ENCODE results near the gene ASH1L.
"Not testable (repeated sequence)": the region's sequence is repeated elsewhere in the genome, so short reads cannot be mapped to it uniquely, and the experiment has no call there.

Gene ASH1L

DNA sequence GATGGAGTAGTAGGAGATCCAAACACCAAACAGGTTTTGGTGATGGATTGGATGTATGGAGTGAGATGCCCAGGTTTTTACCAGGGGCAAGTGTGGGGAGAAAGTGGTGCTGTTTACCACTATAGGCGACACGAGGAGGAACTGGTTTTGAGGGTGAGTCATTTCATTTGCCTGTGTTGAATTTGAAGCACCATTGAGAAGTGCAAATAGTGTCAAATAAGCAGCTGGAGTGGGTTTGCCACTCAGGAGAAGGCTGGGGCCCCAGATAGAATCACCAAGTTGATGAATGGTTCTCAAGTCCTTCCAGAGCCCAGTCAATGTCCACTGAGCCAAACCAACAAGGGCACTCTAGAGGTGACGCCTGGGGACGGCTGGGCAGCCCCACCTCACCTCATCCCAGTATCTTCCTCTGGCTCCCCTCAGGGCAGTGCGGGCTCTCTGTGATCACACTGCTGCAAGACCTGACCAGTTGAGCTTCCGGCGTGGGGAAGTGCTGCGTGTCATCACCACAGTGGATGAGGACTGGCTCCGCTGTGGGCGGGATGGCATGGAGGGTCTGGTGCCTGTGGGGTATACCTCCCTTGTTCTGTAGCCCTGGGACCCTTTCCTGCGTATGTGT is 232.5 kb downstream of the ASH1L start:
- DNase-seq (ENCODE audit: low read depth in 2 of 2): no peak

DNA sequence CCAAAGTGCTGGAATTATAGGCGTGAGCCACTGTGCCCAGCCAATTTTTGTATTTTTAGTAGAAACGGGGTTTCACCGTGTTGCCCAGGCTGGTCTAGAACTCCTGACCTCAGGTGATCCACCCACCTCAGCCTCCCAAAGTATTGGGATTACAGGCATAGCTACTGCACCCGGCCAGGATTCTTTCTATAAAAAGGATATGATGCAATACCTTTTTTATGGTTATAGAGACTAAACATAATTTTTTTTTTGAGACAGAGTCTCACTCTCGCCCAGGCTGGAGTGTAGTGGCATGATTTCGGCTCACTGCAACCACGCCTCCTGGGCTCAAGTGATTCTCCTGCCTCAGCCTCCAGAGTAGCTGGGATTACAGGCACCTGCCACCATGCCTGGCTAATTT is 233.7 kb downstream of the ASH1L start:
- not testable (repeated sequence) for DNase-seq (ENCODE audit: low read depth in 2 of 2)

DNA sequence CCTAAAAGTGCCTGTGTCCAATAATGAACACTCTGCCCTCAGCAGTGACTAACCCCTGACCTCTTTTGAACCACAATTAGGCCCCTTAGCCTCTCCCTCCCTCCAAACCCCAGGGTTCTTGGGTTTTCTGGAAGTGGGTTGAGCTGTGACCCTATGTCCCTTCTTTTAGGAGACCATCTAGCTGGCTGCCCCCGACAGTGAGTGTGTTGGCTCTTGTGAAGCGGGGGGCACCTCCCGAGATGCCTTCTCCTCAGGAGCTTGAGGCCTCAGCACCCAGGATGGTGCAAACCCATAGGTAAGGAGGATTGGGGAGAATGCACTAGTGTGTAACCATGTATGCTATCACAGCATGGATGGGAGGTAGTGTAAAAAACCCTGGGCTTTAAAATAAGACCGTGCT is 234.6 kb downstream of the ASH1L start:
- DNase-seq (ENCODE audit: low read depth in 2 of 2): no peak

DNA sequence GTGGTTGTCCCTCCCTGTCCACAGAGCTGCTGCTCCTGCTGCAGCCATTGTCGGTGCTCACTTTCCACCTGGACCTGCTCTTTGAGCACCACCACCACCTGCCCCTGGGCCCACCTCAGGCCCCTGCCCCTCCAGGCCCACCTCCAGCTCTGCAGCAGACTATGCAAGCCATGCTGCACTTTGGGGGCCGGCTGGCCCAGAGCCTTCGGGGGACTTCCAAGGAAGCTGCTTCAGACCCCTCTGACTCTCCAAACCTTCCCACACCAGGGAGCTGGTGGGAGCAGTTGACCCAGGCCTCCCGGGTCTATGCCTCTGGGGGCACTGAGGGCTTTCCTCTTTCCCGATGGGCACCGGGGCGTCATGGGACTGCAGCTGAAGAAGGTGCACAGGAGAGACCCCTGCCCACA is 236.0 kb downstream of the ASH1L start:
- DNase-seq (ENCODE audit: low read depth in 2 of 2): no peak

DNA sequence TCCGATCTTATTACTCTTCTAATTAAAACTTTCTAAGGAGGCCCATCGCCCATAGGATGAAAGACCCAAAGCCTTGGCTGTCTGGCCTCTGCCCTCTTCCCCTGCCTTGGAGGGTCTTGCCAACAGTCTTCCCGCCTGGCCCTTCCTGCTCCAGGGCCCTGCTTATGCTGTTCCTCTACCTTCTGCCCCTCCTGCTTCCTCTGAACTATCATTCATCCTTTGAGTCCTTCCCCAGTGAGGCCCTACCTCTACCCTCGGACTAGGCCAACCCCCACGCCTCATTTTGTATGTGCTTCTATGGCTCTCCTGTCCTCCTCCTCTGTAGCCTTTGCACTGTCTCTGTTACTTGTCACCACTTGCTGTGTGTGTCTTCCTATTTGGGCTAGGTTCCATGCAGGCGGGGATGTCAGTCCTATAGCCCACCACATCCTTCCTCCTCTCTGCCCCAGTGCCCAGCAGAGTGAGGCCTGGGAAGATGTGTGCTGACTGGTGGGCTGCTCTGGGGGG is 236.5 kb downstream of the ASH1L start:
- no peak for DNase-seq (ENCODE audit: low read depth in 2 of 2)

DNA sequence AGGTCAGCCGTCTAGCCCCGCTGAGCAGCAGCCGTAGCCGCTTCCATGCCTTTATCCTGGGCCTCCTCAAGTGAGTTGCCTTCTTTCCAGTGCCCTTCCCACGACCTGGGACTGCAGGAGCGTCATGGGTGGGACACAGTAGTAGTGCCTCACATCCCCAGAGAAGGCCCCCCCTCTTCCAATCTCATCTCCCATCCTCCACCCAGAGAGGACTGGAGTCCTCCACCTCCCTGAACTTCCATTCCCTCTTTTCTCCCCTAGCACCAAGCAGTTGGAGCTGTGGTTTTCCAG is 237.1 kb downstream of the ASH1L start:
- no peak for DNase-seq (ENCODE audit: low read depth in 2 of 2)

DNA sequence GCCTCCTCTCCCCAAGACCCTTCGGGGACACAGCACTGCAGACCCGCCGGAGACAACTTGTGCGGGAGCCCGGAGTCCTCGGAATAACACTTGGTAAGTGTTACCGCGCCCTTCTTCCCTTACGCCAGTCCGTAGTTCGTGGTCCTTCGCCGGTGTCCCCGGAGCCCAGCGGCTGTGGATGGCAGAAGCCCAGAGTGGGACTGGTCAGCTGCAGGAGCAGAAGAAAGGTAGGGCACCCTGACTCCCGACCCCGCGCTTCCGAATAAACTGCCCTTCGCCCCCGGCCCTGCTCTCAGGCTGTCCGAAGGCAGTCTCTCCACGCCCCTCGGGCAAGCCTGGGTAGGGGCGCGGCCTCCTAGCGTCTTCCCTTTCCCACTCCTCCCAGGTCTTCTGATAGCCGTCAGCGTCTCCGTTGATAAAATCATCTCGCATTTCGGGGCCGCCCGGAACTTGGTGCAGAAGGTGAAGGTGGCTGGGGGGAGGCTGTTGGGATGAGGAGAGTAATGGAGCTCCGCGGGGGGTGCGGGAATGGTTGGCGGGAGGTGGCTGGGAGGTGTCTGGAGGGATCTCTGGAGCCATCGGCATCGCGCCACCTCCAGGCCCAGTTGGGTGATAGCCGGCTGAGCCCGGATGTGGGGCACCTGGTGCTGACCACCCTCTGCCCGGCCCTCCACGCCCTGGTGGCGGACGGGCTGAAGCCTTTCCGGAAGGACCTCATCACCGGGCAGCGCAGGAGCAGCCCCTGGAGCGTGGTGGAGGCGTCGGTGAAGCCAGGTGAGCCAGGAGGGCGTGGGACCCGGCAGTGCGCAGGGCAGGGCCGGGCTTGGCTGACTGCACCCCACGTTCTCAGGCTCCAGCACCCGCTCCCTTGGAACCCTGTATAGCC is 237.6 kb downstream of the ASH1L start:
- DNase-seq (ENCODE audit: low read depth in 2 of 2): no peak

DNA sequence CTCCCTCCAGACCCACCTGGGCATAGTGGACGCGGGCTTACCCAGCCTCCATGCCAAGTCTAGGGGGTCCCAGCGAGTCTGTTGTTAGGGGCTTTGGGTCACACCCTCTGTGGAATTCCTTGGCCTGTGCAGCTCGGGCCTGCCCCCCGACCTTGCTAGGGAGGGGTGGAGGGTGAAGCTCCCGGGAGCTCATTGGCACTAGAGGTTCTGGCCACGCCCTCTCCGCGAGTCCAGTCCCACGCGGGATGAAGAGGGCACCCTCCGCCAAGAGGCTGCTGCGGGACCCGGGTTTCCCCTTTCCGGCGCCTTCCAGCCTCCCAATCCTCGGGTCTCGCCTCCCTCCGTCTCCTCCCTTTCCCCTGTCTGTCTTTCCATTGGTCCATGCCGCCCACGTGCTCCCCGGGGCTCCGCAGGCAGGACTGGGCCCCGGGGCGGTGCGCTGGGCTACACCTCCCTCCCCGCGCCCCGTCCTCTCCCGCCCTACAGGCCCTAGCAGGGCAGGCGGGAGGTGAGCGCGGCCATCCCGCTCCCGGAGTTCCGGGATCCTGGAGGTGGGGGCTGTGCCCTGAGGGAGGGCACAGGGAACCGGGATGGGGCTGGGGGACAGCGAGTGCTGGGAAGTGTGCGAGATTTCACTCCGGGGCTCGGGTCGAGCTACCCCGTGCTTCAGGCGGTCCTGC is 238.4 kb downstream of the ASH1L start:
- peak; percentile 90 to 94 for DNase-seq (ENCODE audit: low read depth in 2 of 2)

DNA sequence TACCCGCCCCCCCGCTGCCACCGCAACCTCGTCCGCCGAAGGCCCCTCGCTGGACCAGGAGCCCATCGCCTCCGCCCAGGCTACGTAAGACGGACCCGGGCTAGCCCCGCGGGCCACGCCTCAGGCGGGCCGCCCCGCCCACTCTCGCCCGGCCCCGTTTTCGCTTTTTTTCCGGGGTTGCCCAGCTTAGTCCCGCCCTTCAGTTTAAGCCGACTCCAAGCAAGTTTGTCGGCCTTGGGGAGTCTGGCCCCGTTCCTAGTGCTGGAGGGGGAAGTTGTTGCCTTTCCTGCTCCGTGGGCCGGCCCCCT is 238.9 kb downstream of the ASH1L start:
- DNase-seq (ENCODE audit: low read depth in 2 of 2): peak; percentile 65 to 77

DNA sequence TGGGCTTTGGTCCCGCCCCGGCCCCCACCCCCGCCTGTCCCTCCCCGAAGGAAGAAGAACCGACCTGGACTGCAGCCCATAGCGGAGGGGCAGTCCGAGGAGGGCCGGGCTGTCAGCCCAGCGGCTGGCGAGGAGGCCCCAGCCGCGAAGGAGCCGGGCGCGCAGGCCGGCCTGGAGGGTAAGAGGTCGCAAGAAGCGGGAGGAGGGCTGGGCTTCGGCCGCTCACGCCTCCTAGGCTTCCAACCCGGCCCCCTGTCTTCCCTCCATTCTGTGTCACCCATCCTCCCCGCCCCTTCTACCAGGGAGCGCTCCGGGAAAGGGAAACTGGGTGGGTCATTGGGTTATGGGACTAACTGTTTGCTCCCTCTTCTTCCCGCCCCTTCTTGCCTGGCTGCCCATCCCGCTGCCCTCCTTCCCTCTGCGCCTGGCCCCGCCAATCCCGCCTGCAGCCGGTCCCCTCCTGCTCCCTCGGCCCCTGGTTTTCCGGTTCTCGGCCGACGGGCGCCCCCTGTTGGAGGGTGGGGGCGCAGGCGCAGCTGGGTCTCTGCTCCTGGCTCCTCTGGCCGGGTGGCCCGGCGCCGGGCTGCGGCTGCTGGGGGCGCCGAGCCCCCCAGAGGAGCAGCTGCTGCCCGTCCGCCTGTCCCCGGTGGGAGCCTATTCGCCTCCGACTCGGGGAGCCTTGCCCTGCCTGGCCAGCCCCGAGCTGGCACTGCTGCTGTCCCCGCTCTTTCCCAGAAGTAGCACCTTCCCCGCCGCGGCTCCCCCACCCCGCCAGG is 239.5 kb downstream of the ASH1L start:
- DNase-seq (ENCODE audit: low read depth in 2 of 2): peak; percentile 69 to 88

DNA sequence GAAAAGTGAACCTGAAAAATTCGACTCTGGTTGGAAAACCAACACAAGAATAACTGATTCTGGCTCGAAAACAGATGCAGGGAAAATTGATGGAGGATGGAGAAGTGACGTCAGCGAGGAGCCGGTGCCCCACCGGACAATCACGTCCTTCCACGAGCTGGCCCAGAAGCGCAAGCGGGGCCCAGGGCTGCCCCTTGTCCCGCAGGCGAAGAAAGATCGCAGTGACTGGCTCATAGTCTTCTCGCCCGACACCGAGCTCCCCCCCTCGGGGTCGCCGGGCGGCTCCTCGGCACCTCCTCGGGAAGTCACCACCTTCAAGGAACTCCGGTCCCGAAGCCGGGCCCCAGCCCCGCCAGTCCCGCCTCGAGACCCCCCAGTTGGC is 240.0 kb downstream of the ASH1L start:
- no peak for DNase-seq (ENCODE audit: low read depth in 2 of 2)

DNA sequence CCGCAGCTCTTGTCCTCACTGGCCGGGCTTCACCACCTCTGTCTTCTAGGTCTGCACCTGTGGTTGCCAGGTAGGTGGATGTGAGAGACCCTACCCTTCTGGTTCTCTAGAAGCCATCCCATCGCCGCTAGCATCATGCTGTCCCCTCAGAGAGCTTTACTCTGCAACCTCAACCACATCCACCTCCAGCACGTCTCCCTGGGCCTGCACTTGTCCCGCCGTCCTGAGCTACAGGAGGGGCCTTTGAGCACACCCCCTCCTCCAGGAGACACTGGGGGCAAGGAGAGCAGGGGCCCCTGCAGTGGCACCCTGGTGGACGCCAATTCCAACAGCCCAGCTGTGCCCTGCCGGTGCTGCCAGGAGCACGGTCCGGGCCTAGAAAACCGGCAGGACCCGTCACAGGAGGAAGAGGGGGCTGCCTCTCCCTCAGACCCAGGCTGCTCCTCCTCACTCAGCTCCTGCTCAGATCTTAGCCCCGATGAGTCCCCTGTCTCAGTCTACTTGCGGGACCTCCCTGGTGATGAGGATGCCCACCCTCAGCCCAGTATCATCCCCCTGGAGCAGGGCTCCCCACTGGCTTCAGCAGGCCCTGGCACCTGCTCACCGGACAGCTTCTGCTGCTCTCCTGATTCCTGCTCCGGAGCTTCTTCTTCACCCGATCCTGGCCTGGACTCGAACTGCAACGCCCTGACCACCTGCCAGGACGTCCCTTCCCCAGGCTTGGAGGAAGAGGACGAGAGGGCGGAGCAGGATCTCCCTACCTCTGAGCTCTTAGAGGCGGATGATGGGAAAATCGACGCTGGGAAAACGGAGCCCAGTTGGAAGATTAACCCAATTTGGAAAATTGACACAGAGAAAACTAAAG is 240.7 kb downstream of the ASH1L start:
- no peak for DNase-seq (ENCODE audit: low read depth in 2 of 2)

DNA sequence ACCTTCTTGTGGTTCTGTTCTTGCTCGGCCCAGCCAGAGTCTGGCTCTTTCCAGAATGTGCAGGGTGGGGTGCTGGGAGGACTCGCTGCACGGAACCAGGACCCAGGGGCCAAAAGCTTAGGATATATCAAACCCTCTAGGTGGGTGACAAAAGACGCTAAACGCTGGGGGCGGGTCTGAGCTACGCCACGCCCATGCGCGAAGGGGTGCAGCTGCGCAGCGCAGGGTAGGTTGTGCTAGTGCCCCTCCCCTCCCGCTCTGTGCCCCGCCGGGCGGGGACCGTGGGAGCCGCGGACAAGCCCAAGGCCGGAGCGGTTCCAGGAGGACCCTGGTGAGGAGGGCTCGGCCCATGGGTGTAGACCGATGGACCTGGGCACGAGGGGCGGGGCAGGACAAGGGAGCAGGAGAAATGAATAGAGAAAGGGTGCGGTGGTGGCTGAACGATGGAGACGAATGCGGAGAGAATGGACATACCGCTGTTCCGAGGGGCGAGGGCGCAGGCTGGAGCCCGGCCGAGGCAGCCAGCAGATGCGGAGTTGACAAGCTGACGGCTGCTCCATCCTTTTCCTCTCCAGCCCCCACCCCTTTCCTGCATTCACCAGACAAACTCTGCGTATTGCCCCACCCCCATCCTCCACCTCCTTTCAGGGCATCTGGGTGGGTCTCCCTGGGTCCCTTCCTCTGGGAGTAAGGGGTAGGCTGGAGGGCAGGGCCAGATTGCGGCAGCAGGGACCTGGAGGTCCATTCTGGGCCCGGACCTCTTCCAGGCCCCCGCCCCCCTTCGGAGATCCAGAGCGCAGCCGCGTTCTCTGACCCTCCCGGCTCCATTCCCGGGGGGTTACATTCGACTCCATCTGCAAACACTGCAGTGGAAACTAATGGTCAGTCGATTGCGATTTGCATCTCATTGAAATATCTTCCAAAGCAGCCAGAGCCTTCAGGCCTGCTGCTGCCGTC is 241.7 kb downstream of the ASH1L start, which contains the start of gene RUSC1:
RUSC1 (plus strand) TSS at position 234 of the 957 bp plus-strand sequence. CDS start 880 bp downstream, outside the sequence.
- DNase-seq (ENCODE audit: low read depth in 2 of 2): peak; percentile 41 to 76

DNA sequence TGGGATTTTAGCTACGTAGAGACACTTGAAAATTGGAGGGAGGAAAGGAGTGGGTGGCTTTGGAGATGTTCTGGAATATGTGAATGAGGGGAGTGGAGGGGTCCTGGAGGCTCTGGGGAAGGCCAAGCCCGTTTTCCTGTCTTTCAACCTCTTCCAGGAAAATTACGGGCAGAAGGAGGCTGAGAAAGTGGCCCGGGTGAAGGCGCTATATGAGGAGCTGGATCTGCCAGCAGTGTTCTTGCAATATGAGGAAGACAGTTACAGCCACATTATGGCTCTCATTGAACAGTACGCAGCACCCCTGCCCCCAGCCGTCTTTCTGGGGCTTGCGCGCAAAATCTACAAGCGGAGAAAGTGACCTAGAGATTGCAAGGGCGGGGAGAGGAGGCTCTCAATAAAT is 242.4 kb downstream of the ASH1L start:
- no peak for DNase-seq (ENCODE audit: low read depth in 2 of 2)

DNA sequence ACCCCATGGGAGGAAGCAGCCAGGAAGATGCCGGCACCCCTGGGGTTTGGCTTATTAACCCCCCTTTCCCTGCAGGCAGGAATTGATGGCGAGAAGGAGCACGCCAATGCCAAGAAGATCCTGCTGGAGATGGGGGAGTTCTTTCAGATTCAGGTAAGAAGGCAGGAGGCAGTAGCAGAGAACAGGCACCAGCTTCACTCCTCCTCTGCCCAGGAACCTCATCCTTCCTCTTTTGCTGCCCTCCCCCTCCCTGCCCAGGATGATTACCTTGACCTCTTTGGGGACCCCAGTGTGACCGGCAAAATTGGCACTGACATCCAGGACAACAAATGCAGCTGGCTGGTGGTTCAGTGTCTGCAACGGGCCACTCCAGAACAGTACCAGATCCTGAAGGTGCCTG is 243.1 kb downstream of the ASH1L start:
- DNase-seq (ENCODE audit: low read depth in 2 of 2): no peak

DNA sequence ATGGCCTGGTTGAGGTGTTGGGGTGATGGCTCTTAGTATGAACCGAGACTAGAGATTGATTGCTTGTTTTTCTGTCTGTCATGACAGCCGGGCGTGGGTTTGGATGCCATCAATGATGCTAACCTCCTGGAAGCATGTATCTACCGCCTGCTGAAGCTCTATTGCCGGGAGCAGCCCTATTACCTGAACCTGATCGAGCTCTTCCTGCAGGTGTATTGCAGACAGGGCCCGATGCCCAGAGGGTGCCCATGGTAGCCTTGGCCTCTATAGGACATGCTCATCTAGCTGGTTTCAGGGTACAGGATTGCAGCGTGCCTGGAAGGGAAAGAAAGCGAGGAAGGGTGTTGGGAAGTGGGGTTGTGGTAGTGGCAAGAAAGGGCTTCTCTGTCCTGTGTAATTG is 244.5 kb downstream of the ASH1L start:
- no peak for DNase-seq (ENCODE audit: low read depth in 2 of 2)

DNA sequence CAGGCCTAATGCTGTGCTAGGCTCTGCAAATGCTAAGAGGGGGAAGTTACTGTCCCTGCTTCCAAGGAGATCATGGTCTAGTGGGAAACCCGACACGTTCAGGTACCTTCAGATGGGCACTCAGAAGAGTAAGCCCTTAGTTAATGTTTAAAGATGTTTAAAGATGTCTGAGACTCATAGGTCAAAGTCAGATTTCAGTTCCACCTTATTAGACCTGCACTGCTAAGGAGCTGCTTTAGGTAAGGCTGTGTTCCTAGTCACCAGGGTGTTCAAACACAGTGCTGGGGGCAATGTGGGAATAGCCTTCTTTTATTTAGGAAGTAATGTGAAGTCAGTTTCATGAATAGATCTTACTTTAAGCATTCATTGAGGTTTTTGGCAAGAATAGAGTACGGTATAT is 245.7 kb downstream of the ASH1L start:
- no peak for DNase-seq (ENCODE audit: low read depth in 2 of 2)

DNA sequence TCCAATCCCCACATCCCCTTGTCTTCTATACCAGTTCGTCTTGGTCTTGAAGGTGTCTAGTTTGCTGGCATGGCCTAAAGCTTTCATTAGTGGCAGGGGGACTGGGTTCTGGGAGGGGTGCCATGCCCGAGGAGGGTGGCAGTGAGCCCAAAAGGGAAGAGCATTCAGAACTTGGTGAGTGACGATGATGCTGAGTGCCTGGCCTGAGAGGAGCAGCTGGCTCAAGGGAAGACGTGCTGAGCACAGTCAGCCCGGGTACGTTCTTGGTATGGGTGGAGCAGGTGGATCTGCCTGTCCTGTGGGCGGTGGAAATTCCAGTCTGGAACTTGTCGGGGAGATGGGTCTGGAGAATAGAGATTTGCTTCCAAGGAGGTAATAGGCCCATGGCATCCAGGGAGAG is 249.3 kb downstream of the ASH1L start:
- DNase-seq (ENCODE audit: low read depth in 2 of 2): no peak

DNA sequence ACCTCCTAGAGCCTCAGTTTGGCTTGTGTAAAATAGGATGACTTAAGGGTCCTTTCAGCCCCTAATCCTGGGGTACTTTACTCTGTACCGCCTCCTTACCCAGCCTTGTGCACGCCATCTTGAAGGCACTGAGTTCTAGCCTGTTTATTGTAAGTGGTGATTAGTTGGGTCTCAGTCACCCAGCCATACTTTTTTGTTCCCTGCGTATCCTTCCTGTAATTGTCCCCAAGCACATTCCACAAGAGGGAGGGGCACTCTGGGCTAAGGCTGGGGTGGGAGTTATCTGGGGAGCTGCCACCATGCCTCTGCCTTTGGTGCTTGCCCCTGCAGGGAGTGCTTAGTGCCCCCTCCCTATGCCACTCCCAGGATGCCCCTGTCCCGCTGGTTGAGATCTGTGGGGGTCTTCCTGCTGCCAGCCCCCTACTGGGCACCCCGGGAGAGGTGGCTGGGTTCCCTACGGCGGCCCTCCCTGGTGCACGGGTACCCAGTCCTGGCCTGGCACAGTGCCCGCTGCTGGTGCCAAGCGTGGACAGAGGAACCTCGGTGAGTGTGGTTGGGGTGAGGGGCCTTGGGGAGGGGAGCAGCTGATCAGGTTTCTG is 253.1 kb downstream of the ASH1L start:
- DNase-seq (ENCODE audit: low read depth in 2 of 2): no peak
